HepG2 (cell line): ENCODE results near the gene PRR12. TPM values are rescaled to one million over a fixed set of nuclear protein-coding genes. Genes with fewer than 3 reads are reported as not detected.

ENCODE experiments used
- AGO2 ChIP-seq: fragments of 200-400 bp; formaldehyde crosslinking; optimal IDR thresholded peaks from 2 replicates; pipeline ENCODE3; 2017; ENCODE audit warnings: mild to moderate bottlenecking, low read depth, low read length, moderate library complexity
- DMAP1 ChIP-seq: IDR thresholded peaks from 2 replicates; pipeline ENCODE4 v1.6.1; 2016
- ERF ChIP-seq: IDR thresholded peaks from 2 replicates; pipeline ENCODE4 v1.6.1; 2018; ENCODE audit warnings: missing biosample characterization, missing genetic modification reagents
- HOXA3 ChIP-seq: sonication (generic); formaldehyde crosslinking; IDR thresholded peaks from 2 replicates; pipeline ENCODE4 v1.5.0; 2020; ENCODE audit warnings: missing genetic modification reagents
- HOXA9 ChIP-seq: sonication (generic); formaldehyde crosslinking; IDR thresholded peaks from 2 replicates; pipeline ENCODE4 v1.8.1; 2022; ENCODE audit warnings: missing genetic modification reagents, mild to moderate bottlenecking, moderate library complexity, borderline replicate concordance
- ISL2 ChIP-seq: sonication (generic); formaldehyde crosslinking; IDR thresholded peaks from 2 replicates; pipeline ENCODE4 v1.5.0; 2020; ENCODE audit warnings: missing genetic modification reagents
- JUND ChIP-seq: sonication (generic); formaldehyde crosslinking; IDR thresholded peaks from 2 replicates; pipeline ENCODE4 v1.8.0; 2022; ENCODE audit warnings: mild to moderate bottlenecking, missing genetic modification reagents
- NFKBIZ ChIP-seq: IDR thresholded peaks from 2 replicates; pipeline ENCODE4 v1.6.1; 2018; ENCODE audit warnings: missing genetic modification reagents, missing compliant biosample characterization
- NFRKB ChIP-seq: fragments of 450-650 bp; IDR thresholded peaks from 2 replicates; pipeline ENCODE4 v1.6.1; 2017
- STAT5B ChIP-seq: sonication (generic); formaldehyde crosslinking; IDR thresholded peaks from 2 replicates; pipeline ENCODE4 v1.4.0; 2020; ENCODE audit warnings: missing genetic modification reagents
- ZKSCAN1 ChIP-seq: fragments of 150-350 bp; IDR thresholded peaks from 2 replicates; pipeline ENCODE4 v1.6.1; 2014; ENCODE audit warnings: low read length
- ZNF331 ChIP-seq: sonication (generic); formaldehyde crosslinking; IDR thresholded peaks from 2 replicates; pipeline ENCODE4 v1.4.0; 2020; ENCODE audit warnings: missing genetic modification reagents
- ZNF333 ChIP-seq: sonication (generic); formaldehyde crosslinking; IDR thresholded peaks from 2 replicates; pipeline ENCODE4 v1.4.0; 2020; ENCODE audit warnings: mild to moderate bottlenecking, missing genetic modification reagents, borderline replicate concordance
- ZNF496 ChIP-seq: sonication (generic); formaldehyde crosslinking; IDR thresholded peaks from 2 replicates; pipeline ENCODE4 v1.8.1; 2023; ENCODE audit warnings: mild to moderate bottlenecking, moderate library complexity, missing genetic modification reagents; ENCODE audit not compliant: insufficient replicate concordance
- ZNF501 ChIP-seq: sonication (generic); formaldehyde crosslinking; IDR thresholded peaks from 2 replicates; pipeline ENCODE4 v1.5.1; 2020; ENCODE audit warnings: mild to moderate bottlenecking, moderate library complexity, missing genetic modification reagents
- polyA plus RNA-seq, 8 experiments: library from polyadenylated mRNA; depleted of rRNA in 3 of 8; stranded (reverse) in 7 of 8; unstranded in 1 of 8; fragments of >200 nt; fragmentation: Illumina TruSeq in 4 of 8; extraction: Trizol in 4 of 8; gene quantifications; 2 replicates each; pipeline versions ENCODE4 v1.2.1 to v1.2.3, GENCODE V29; 2011 to 2016; ENCODE audit warnings: low read depth in 4 of 8, missing spikeins in 1 of 8, mixed read lengths in 1 of 8; ENCODE audit not compliant: insufficient read depth in 1 of 8
- total RNA-seq, 5 experiments: library from RNA; depleted of rRNA; stranded (reverse); fragments of >200 nt; fragmentation: Illumina TruSeq; extraction: Trizol; gene quantifications; 2 replicates each; pipeline ENCODE4 v1.2.3, GENCODE V29; 2016; ENCODE audit warnings: low read depth in 1 of 5
- TF ChIP-seq, protein P1 (sequence below), 2 experiments: sonication (generic) in 1 of 2; formaldehyde crosslinking in 1 of 2; IDR thresholded peaks; 2 replicates each; pipeline versions ENCODE4 v1.6.1 to v1.9.0; 2014 to 2022; ENCODE audit warnings: antibody characterized with exemption in 1 of 2, borderline replicate concordance in 1 of 2, inconsistent platforms in 1 of 2, low read depth in 1 of 2, missing genetic modification reagents in 1 of 2
- TF ChIP-seq, protein P2 (sequence below): sonication (generic); formaldehyde crosslinking; IDR thresholded peaks from 2 replicates; pipeline ENCODE4 v1.8.1; 2022; ENCODE audit warnings: mild to moderate bottlenecking, missing genetic modification reagents
- TF ChIP-seq, protein P3 (sequence below): sonication (generic); formaldehyde crosslinking; conservative IDR thresholded peaks from 2 replicates; pipeline ENCODE4 v1.4.0; 2020; ENCODE audit warnings: missing genetic modification reagents
- TF ChIP-seq, protein P4 (sequence below): IDR thresholded peaks from 2 replicates; pipeline ENCODE4 v1.6.1; 2012; ENCODE audit warnings: low read length, improper control_type of control experiment

PRR12 gene
- total and polyA plus RNA-seq, 2 of the 13 experiments (the other 11 are each of a cell fraction or from before 2014, with no cell fraction given) = 0.62 to 1.5 TPM

DNA sequence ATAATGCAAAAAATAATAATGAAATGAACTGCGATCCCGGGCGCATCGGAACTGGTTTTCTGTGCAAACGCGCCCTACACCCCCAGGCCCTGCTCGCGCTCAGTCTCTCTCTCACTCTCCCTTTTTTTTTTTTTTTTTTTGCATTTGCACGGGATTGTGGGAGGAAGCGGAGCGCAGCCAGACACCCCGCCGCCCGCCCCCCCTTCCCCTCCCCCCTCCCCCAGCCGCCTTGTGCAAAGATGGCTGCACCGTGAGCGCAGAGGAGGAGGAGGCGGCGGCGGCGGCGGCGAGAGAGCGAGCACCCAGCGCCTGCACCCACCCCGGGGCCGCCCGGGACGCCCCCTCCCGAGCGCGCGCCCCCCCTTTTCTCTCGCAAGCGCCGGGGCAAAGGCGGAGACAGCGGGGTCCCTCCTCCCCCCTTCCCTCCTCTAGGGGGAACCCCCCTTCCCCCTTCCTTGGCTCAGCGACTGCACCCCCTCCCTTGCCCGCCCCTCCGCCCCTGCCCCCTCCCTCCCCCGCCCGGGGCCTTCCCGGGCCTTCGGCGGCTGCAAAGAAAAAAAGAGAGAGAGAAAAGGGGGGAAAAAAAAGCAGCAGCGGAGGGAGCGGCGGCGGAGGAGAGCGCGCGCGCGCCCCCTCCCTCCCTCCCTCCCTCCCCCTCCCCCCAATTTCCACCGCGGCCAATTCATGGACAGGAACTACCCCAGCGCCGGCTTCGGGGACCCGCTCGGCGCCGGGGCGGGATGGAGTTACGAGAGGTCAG lies at the start of gene PRR12 (continued):
- TF ChIP-seq, protein P1, sequence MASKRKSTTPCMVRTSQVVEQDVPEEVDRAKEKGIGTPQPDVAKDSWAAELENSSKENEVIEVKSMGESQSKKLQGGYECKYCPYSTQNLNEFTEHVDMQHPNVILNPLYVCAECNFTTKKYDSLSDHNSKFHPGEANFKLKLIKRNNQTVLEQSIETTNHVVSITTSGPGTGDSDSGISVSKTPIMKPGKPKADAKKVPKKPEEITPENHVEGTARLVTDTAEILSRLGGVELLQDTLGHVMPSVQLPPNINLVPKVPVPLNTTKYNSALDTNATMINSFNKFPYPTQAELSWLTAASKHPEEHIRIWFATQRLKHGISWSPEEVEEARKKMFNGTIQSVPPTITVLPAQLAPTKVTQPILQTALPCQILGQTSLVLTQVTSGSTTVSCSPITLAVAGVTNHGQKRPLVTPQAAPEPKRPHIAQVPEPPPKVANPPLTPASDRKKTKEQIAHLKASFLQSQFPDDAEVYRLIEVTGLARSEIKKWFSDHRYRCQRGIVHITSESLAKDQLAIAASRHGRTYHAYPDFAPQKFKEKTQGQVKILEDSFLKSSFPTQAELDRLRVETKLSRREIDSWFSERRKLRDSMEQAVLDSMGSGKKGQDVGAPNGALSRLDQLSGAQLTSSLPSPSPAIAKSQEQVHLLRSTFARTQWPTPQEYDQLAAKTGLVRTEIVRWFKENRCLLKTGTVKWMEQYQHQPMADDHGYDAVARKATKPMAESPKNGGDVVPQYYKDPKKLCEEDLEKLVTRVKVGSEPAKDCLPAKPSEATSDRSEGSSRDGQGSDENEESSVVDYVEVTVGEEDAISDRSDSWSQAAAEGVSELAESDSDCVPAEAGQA (IDR thresholded peaks at IDR 0.05; ENCODE audit: low read depth) = no peak
- TF ChIP-seq, protein P1 (CRISPR knock-in tag; IDR thresholded peaks at IDR 0.05; ENCODE audit: borderline replicate concordance) = no peak
- no peak for TF ChIP-seq ISL2 (CRISPR knock-in tag)
- TF ChIP-seq NFKBIZ = no peak
- no peak for TF ChIP-seq AGO2
- no peak for TF ChIP-seq ZNF331
- TF ChIP-seq, protein P2, sequence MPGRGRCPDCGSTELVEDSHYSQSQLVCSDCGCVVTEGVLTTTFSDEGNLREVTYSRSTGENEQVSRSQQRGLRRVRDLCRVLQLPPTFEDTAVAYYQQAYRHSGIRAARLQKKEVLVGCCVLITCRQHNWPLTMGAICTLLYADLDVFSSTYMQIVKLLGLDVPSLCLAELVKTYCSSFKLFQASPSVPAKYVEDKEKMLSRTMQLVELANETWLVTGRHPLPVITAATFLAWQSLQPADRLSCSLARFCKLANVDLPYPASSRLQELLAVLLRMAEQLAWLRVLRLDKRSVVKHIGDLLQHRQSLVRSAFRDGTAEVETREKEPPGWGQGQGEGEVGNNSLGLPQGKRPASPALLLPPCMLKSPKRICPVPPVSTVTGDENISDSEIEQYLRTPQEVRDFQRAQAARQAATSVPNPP = no peak
- no peak for TF ChIP-seq ZNF333
- no peak for TF ChIP-seq JUND (CRISPR knock-in tag)
- TF ChIP-seq ZNF496 (CRISPR knock-in tag) = no peak
- TF ChIP-seq ZKSCAN1 = no peak
- 0 out of 2 replicates have a peak, but pooled peaks have one; percentile 18 for TF ChIP-seq DMAP1 (CRISPR knock-in tag)
- TF ChIP-seq STAT5B = no peak
- TF ChIP-seq HOXA9 (CRISPR knock-in tag) = no peak
- no peak for TF ChIP-seq ZNF501 (CRISPR knock-in tag)
- no peak; the same call in 1 of the 2 replicates for TF ChIP-seq HOXA3
- TF ChIP-seq, protein P3, sequence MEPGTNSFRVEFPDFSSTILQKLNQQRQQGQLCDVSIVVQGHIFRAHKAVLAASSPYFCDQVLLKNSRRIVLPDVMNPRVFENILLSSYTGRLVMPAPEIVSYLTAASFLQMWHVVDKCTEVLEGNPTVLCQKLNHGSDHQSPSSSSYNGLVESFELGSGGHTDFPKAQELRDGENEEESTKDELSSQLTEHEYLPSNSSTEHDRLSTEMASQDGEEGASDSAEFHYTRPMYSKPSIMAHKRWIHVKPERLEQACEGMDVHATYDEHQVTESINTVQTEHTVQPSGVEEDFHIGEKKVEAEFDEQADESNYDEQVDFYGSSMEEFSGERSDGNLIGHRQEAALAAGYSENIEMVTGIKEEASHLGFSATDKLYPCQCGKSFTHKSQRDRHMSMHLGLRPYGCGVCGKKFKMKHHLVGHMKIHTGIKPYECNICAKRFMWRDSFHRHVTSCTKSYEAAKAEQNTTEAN (CRISPR knock-in tag) = no peak
- TF ChIP-seq NFRKB = no peak
- TF ChIP-seq, protein P4, sequence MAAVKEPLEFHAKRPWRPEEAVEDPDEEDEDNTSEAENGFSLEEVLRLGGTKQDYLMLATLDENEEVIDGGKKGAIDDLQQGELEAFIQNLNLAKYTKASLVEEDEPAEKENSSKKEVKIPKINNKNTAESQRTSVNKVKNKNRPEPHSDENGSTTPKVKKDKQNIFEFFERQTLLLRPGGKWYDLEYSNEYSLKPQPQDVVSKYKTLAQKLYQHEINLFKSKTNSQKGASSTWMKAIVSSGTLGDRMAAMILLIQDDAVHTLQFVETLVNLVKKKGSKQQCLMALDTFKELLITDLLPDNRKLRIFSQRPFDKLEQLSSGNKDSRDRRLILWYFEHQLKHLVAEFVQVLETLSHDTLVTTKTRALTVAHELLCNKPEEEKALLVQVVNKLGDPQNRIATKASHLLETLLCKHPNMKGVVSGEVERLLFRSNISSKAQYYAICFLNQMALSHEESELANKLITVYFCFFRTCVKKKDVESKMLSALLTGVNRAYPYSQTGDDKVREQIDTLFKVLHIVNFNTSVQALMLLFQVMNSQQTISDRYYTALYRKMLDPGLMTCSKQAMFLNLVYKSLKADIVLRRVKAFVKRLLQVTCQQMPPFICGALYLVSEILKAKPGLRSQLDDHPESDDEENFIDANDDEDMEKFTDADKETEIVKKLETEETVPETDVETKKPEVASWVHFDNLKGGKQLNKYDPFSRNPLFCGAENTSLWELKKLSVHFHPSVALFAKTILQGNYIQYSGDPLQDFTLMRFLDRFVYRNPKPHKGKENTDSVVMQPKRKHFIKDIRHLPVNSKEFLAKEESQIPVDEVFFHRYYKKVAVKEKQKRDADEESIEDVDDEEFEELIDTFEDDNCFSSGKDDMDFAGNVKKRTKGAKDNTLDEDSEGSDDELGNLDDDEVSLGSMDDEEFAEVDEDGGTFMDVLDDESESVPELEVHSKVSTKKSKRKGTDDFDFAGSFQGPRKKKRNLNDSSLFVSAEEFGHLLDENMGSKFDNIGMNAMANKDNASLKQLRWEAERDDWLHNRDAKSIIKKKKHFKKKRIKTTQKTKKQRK = no peak
- no peak for TF ChIP-seq ERF (CRISPR knock-in tag)
